Activated naive CD4-positive, alpha-beta T cell treated with anti-CD3 and anti-CD28 coated beads for 36 hours (primary cell): Measurements from ENCODE around the gene NOD2. TPM values are rescaled to one million over a fixed set of nuclear protein-coding genes. Genes with fewer than 3 reads are reported as not detected.

ENCODE experiments used
- CTCF ChIA-PET: fragments of 350-600 bp; sonication (Branson Sonifier 250); formaldehyde crosslinking; loops from one replicate; lab custom pipeline; 2021; ENCODE audit warnings: antibody characterized with exemption; lab: Charles Lee
- DNase-seq: peaks from one replicate; pipeline ENCODE4 v3.0.0-alpha.2; 2020
- H3K27ac Mint-ChIP-seq: one replicate; pipeline ENCODE4 v1.8.0; 2021; ENCODE audit warnings: mild to moderate bottlenecking, mixed read lengths
- H3K27me3 Mint-ChIP-seq: one replicate; pipeline ENCODE4 v1.8.0; 2021; ENCODE audit warnings: low read depth, mixed read lengths
- H3K36me3 Mint-ChIP-seq: one replicate; pipeline ENCODE4 v1.8.0; 2021; ENCODE audit warnings: low read depth, mixed read lengths
- H3K4me1 Mint-ChIP-seq: one replicate; pipeline ENCODE4 v1.8.0; 2021; ENCODE audit warnings: low read depth, mixed read lengths
- H3K4me3 Mint-ChIP-seq: one replicate; pipeline ENCODE4 v1.8.0; 2021; ENCODE audit warnings: mild to moderate bottlenecking, moderate library complexity, mixed read lengths
- H3K9me3 Mint-ChIP-seq: one replicate; pipeline ENCODE4 v1.8.0; 2021; ENCODE audit warnings: mixed read lengths
- intact Hi-C: fragments of 100-400 bp; cut with micrococcal nuclease; formaldehyde crosslinking; loops from one replicate; pipeline ENCODE4 v1.15.1; 2023
- total RNA-seq, 2 experiments: library from RNA; stranded (reverse); gene quantifications; one replicate each; pipeline ENCODE4 v1.2.3, GENCODE V29; 2021

NOD2 gene
- total RNA-seq, 2 experiments from 2014 or later = 1.2 to 1.7 TPM

- intact Hi-C loops = loop anchor here (1.0 kb wide), 3 partner anchors 21 to 676 kb away; partner anchors contain the start of gene HEATR3
- Mint-ChIP-seq H3K27ac (peak overlapping the region; percentile 92), H3K4me3 (peak overlapping the region; percentile 86), H3K9me3 (no peaks in the 10 kb centered on the region), H3K4me1 (peaks cover 44% of the 10 kb centered on the region), H3K27me3 (no peaks in the 10 kb centered on the region), H3K36me3 (peaks cover 21% of the 10 kb centered on the region)
- CTCF ChIA-PET = interaction anchor here (0.7 to 22.8 kb wide), 6 partner anchors 10 to 66 kb away, joined by 3 to 532 read pairs (median 3); partner anchors contain the start of gene SNX20
- no peak for DNase-seq
Measured at GRCh38 chr16:50741225-50741780, 47.9 kb downstream of the NOD2 start.

DNA sequence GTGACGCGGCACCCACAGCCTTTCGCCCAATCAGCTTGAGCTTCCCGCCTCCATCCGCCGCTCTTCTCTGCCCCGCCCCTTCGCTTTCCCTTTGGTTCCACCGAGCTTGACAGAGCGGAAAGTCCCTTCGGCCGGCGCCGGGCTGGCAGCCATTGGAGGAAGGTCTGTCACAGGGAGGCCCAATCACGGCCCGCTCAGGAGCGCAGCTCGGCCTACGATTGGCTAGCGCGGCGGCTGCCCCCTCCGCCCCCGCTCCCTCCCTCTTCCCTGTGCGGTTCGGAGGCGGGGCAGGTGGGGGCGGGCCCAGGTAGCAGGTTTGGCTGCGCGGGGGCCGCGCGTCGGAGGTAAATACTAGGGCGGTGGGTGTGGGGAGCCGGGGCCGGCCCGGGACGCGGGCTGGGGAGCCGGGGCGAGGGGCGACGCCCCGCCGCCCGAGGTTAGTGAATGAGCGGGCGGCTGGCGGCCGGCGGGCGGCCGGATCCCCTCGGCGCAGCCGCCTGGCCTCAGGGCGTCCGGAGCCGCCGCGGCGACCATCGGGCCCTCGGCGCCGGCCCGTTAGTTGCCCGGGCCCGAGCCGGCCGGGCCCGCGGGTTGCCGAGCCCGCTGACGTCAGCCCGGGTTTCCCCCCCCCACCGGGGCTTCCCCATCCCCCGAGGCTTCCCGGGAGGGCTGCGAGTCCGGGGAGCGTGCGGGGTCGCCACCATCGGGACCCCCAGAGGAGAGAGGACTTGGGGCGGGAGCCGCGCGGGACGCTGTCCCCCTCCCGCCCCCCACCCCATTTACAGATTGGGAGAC, 48.6 kb downstream of the NOD2 start, which contains the start of gene CYLD:
Gene CYLD, plus strand, starts transcription at position 306 of the 795 bp plus-strand sequence. CDS start 7,613 bp downstream, outside the sequence.
- no peaks in the 10 kb centered on the region for H3K9me3 Mint-ChIP-seq
- peak within 1 kb of the TSS; percentile 90 for H3K4me3 Mint-ChIP-seq
- peak; percentile 100 for DNase-seq
- intact Hi-C loops = loop anchor here (1.0 to 2.0 kb wide), 7 partner anchors 22 to 677 kb away; partner anchors contain the start of genes HEATR3 and TENT4B
- H3K36me3 Mint-ChIP-seq = peaks cover 21% of the 10 kb centered on the region
- no peaks in the 10 kb centered on the region for H3K27me3 Mint-ChIP-seq
- H3K4me1 Mint-ChIP-seq = peaks cover 41% of the 10 kb centered on the region
- H3K27ac Mint-ChIP-seq = peak within 1 kb of the TSS; percentile 96
- CTCF ChIA-PET = interaction anchor here (0.7 to 22.8 kb wide), 7 partner anchors 9 to 67 kb away, joined by 3 to 532 read pairs (median 3); partner anchors contain the start of gene SNX20

- peaks cover 22% of the 10 kb centered on the region for H3K36me3 Mint-ChIP-seq
- intact Hi-C loops = loop anchor here (1.0 to 2.0 kb wide), 5 partner anchors 42 to 590 kb away; partner anchors contain the start of gene TENT4B
- peaks cover 49% of the 10 kb centered on the region for H3K4me1 Mint-ChIP-seq
- peak overlapping the region; percentile 96 for H3K27ac Mint-ChIP-seq
- CTCF ChIA-PET = interaction anchor here (0.9 to 22.8 kb wide), 3 partner anchors 63 to 68 kb away, joined by 3 to 532 read pairs (median 54); partner anchors contain the start of gene SNX20
- peak overlapping the region; percentile 90 for H3K4me3 Mint-ChIP-seq
- no peaks in the 10 kb centered on the region for H3K9me3 Mint-ChIP-seq
- peak; percentile 67 for DNase-seq
- no peaks in the 10 kb centered on the region for H3K27me3 Mint-ChIP-seq
Measured at GRCh38 chr16:50742576-50743200, 49.3 kb downstream of the NOD2 start.

DNA sequence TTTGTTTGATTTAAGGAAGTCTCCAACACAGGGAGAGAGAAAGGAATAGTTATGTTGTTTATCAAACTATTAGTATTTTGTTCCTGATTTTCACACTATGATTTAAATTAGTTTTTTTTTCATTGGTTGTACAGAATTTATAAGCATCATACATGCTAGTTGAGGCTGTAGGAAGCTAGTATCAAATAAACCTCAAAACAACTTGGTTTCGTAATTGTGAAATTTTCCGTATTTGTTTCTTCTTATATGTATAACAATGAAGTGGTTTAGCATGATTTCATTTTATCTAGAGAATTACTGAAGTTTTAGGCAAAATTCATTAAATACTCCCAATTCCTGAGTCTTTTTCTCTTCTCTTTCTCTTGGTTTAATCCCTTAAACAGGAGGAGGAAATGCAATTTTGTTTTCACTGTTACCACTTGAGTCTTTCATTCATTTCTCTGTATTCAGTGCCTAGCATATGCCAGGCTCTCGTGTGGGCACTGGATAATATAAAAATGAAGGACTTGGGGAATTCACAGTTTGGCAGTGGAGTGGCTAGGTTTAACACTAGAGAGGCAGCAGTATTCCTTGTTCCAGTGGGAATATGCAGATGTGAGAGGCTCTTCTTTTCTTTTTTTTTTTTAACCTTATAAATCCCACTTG, 50.3 kb downstream of the NOD2 start:
- intact Hi-C loops = loop anchor here (1.0 to 2.0 kb wide), 3 partner anchors 59 to 591 kb away; partner anchors contain the start of gene TENT4B
- Mint-ChIP-seq H3K27ac (peak overlapping the region; percentile 96), H3K27me3 (no peaks in the 10 kb centered on the region), H3K4me1 (peaks cover 53% of the 10 kb centered on the region), H3K9me3 (no peaks in the 10 kb centered on the region), H3K4me3 (peak overlapping the region; percentile 90), H3K36me3 (peaks cover 22% of the 10 kb centered on the region)
- no peak for DNase-seq
- CTCF ChIA-PET = interaction anchor here (0.7 to 22.8 kb wide), 6 partner anchors 27 to 102 kb away, joined by 3 to 532 read pairs (median 5); partner anchors contain the start of gene SNX20

- intact Hi-C loops = loop anchor here (5.0 kb wide), 3 partner anchors 37 to 273 kb away; no protein-coding TSS in a partner anchor
- Mint-ChIP-seq H3K4me3 (peak overlapping the region; percentile 90), H3K27me3 (no peaks in the 10 kb centered on the region), H3K27ac (peak overlapping the region; percentile 96), H3K9me3 (no peaks in the 10 kb centered on the region), H3K36me3 (peaks cover 24% of the 10 kb centered on the region), H3K4me1 (peaks cover 60% of the 10 kb centered on the region)
- DNase-seq = peak; percentile 33
- CTCF ChIA-PET = interaction anchor here (0.6 to 22.8 kb wide), 12 partner anchors 11 to 595 kb away, joined by 3 to 532 read pairs (median 4); partner anchors contain the start of gene SNX20
Measured at GRCh38 chr16:50744881-50745280, 51.5 kb downstream of the NOD2 start.

DNA sequence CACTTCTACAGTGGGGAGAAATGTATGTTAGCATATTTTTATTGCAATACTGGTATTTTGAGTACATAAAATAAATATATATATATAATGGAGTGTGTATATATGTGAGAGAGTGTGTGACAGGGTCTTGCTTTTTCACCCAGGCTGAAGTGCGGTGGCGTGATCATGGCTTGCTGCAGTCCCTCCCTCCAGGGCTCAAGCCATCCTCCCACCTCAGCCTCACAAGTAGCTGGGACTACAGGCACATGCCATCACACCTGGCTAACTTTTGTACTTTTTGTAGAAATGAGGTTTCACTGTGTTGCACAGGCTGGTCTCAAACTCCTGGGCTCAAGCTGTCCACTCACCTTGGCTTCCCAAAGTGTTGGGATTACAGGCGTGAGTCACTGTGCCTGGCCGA, 52.5 kb downstream of the NOD2 start:
- peak; percentile 23 for DNase-seq
- Mint-ChIP-seq H3K36me3 (peaks cover 28% of the 10 kb centered on the region), H3K9me3 (no peaks in the 10 kb centered on the region), H3K4me3 (peak overlapping the region; percentile 90), H3K27me3 (no peaks in the 10 kb centered on the region), H3K27ac (peak overlapping the region; percentile 96), H3K4me1 (peaks cover 60% of the 10 kb centered on the region)
- CTCF ChIA-PET = interaction anchor here (0.7 to 22.8 kb wide), 10 partner anchors 8 to 391 kb away, joined by 3 to 532 read pairs (median 4); partner anchors contain the start of gene SNX20
- intact Hi-C loops = loop anchor here (2.0 to 5.0 kb wide), 6 partner anchors 36 to 721 kb away; partner anchors contain the start of gene CNEP1R1

GRCh38 chr16:50747207-50747956, 54.0 kb downstream of the NOD2 start:
- Mint-ChIP-seq H3K27me3 (no peaks in the 10 kb centered on the region), H3K27ac (peak overlapping the region; percentile 93), H3K36me3 (peaks cover 32% of the 10 kb centered on the region), H3K4me3 (peak overlapping the region; percentile 67), H3K9me3 (no peaks in the 10 kb centered on the region), H3K4me1 (peaks cover 62% of the 10 kb centered on the region)
- intact Hi-C loops = loop anchor here (1.0 to 5.0 kb wide), 14 partner anchors 18 to 723 kb away; partner anchors contain the start of genes CNEP1R1 and NKD1
- CTCF ChIA-PET = interaction anchor here (0.9 to 22.8 kb wide), 13 partner anchors 9 to 274 kb away, joined by 3 to 532 read pairs (median 5); partner anchors contain the start of gene SNX20
- peak; percentile 27 for DNase-seq

GRCh38 chr16:50751528-50751927, 58.1 kb downstream of the NOD2 start:
- Mint-ChIP-seq H3K27me3 (no peaks in the 10 kb centered on the region), H3K9me3 (no peaks in the 10 kb centered on the region), H3K4me3 (no peak overlapping the region), H3K27ac (peak overlapping the region; percentile 21), H3K36me3 (peaks cover 29% of the 10 kb centered on the region), H3K4me1 (peaks cover 66% of the 10 kb centered on the region)
- intact Hi-C loops = no loop called here
- CTCF ChIA-PET = interaction anchor here (1.1 to 22.8 kb wide), 3 partner anchors 30 to 76 kb away, joined by 9 to 532 read pairs (median 33); partner anchors contain the start of gene SNX20
- no peak for DNase-seq

DNA sequence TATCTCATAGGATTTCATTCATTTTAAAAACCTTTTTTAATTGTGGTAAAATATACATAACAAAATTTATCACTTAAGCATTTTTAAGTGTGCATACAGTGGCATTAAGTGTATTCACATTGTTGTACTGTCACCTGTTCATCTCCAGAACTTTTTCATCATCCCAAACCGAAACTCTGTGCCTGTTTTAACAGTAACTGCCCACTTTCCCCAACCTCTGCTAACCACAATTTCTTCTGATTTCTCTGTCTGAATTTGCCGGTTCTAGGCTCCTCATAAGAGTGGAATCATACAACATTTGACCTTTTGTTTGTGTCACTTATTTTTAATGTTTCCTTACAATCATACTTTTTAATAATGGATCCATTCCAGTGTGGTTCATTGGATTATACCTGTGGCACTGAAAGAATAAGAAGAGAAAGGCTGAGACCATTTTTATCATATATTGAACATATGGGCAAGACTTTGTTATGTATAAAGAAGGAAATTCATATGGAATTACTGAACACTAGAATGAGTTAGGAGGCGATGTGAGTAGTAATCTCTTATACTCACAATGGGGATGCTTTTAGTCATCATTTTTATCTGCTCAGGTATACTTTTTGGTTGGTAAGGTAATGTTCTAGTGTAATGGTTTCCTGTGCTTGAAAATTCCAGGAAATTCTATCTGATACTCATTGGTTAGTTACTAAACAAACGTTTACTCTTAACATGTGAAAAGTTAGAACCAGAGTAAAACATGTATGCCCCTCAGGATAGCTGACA, 59.2 kb downstream of the NOD2 start:
- Mint-ChIP-seq H3K36me3 (peaks cover 28% of the 10 kb centered on the region), H3K4me3 (no peak overlapping the region), H3K27ac (peak overlapping the region; percentile 39), H3K27me3 (no peaks in the 10 kb centered on the region), H3K9me3 (no peaks in the 10 kb centered on the region), H3K4me1 (peaks cover 64% of the 10 kb centered on the region)
- intact Hi-C loops = no loop called here
- CTCF ChIA-PET = interaction anchor here (22.8 kb wide), 1 partner anchor 77 kb away, joined by 532 read pairs; the partner anchor contains the start of gene SNX20
- DNase-seq = no peak

DNA sequence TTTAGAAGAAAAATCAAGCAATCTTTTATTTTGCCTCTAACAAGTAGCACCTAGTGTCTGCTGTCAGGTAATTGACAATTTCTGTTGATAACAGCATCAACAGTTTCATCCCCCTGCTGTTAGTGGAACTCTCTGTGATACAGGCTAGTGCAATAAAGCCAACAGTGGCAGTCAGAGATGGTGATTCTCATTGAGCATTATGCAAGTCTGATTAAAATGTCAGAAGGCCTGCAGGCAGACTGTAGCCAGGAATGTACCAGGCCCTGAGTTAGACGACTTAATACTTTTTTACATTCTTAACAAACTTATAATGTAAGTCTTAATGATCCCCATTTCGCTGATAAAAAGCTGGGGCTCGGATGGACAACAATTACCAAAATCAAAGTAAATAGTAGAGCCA, 63.1 kb downstream of the NOD2 start:
- no peak overlapping the region for H3K4me3 Mint-ChIP-seq
- peaks cover 27% of the 10 kb centered on the region for H3K36me3 Mint-ChIP-seq
- H3K27ac Mint-ChIP-seq = peak overlapping the region; percentile 10
- peaks cover 68% of the 10 kb centered on the region for H3K4me1 Mint-ChIP-seq
- no peak for DNase-seq
- no peaks in the 10 kb centered on the region for H3K9me3 Mint-ChIP-seq
- intact Hi-C loops = loop anchor here (1.0 kb wide), 1 partner anchor 9 kb away; no protein-coding TSS in a partner anchor
- no peaks in the 10 kb centered on the region for H3K27me3 Mint-ChIP-seq
- CTCF ChIA-PET = interaction anchor here (1.0 to 22.8 kb wide), 6 partner anchors 9 to 401 kb away, joined by 3 to 532 read pairs (median 6); partner anchors contain the start of gene SNX20
